A673 (cell line): ENCODE data around the gene USP35.

Source experiments
- CTCF ChIP-seq: fragments of 300-800, 200-600 bp; sonication (generic); conservative IDR thresholded peaks from 2 replicates; pipeline ENCODE4 v1.5.1; 2017; ENCODE audit warnings: low read depth, mild to moderate bottlenecking, antibody characterized with exemption, low read length, moderate library complexity, mixed read lengths
- EZH2 ChIP-seq: fragments of 200-600 bp; sonication (generic); IDR thresholded peaks from 2 replicates; pipeline ENCODE4 v1.6.1; 2017; ENCODE audit warnings: borderline replicate concordance, low read depth, mild to moderate bottlenecking, mixed read lengths, antibody characterized with exemption, low read length; ENCODE audit not compliant: poor library complexity, severe bottlenecking

GRCh38 chr11:78241475-78241874 is 52.8 kb downstream of the USP35 start:
- no peak for TF ChIP-seq CTCF
- TF ChIP-seq EZH2: no peak
